ENCODE measurements around the gene CXorf38. TPM values are rescaled to one million over a fixed set of nuclear protein-coding genes. Genes with fewer than 3 reads are reported as not detected.
"Not testable (repeated sequence)": the region's sequence is repeated elsewhere in the genome, so short reads cannot be mapped to it uniquely, and the experiment has no call there.

Gene CXorf38
- total RNA-seq, 2 donors from 2014 or later = 8.2 to 9.1 TPM

- H3K27me3 ChIP-seq = no peaks in the 10 kb centered on the region
- H3K4me3 ChIP-seq = no peak overlapping the region
- no peaks in the 10 kb centered on the region for H3K36me3 ChIP-seq
- H3K27ac ChIP-seq = no peak overlapping the region
- H3K4me1 ChIP-seq = no peaks in the 10 kb centered on the region
- TF ChIP-seq CTCF (IDR thresholded peaks at IDR 0.05) = no peak
- no peaks in the 10 kb centered on the region for H3K9me3 ChIP-seq
- DNase-seq (ENCODE audit: low spot score) = no peak
Observed at GRCh38 chrX:40615976-40616375, 31.4 kb downstream of the CXorf38 start.

- H3K27me3 ChIP-seq = no peaks in the 10 kb centered on the region
- no peaks in the 10 kb centered on the region for H3K4me1 ChIP-seq
- DNase-seq (ENCODE audit: low spot score) = no peak
- H3K36me3 ChIP-seq = no peaks in the 10 kb centered on the region
- TF ChIP-seq CTCF (IDR thresholded peaks at IDR 0.05) = no peak
- no peak overlapping the region for H3K4me3 ChIP-seq
- no peak overlapping the region for H3K27ac ChIP-seq
- H3K9me3 ChIP-seq = no peaks in the 10 kb centered on the region
Observed at GRCh38 chrX:40612511-40612910, 34.9 kb downstream of the CXorf38 start.

- no peak for DNase-seq (ENCODE audit: low spot score)
- no peak for TF ChIP-seq CTCF (IDR thresholded peaks at IDR 0.05)
- H3K27me3 ChIP-seq = no peaks in the 10 kb centered on the region
- no peaks in the 10 kb centered on the region for H3K4me1 ChIP-seq
- no peaks in the 10 kb centered on the region for H3K36me3 ChIP-seq
- H3K4me3 ChIP-seq = no peak overlapping the region
- H3K27ac ChIP-seq = no peak overlapping the region
- H3K9me3 ChIP-seq = no peaks in the 10 kb centered on the region
Observed at GRCh38 chrX:40607381-40607780, 40.0 kb downstream of the CXorf38 start.

GRCh38 chrX:40603446-40603845, 43.9 kb downstream of the CXorf38 start:
- H3K9me3 ChIP-seq = no peaks in the 10 kb centered on the region
- no peaks in the 10 kb centered on the region for H3K27me3 ChIP-seq
- peaks cover 6% of the 10 kb centered on the region for H3K36me3 ChIP-seq
- H3K4me1 ChIP-seq = no peaks in the 10 kb centered on the region
- H3K4me3 ChIP-seq = no peak overlapping the region
- TF ChIP-seq CTCF (IDR thresholded peaks at IDR 0.05) = no peak
- no peak overlapping the region for H3K27ac ChIP-seq
- DNase-seq (ENCODE audit: low spot score) = no peak

- peaks cover 27% of the 10 kb centered on the region for H3K36me3 ChIP-seq
- not testable (repeated sequence) for H3K27ac ChIP-seq; H3K4me3 ChIP-seq; DNase-seq (ENCODE audit: low spot score); H3K4me1 ChIP-seq; H3K9me3 ChIP-seq; H3K27me3 ChIP-seq
Observed at GRCh38 chrX:40589616-40590321, 57.6 kb downstream of the CXorf38 start.

- DNase-seq (ENCODE audit: low spot score); H3K4me3 ChIP-seq; H3K9me3 ChIP-seq; H3K27ac ChIP-seq; H3K4me1 ChIP-seq; H3K27me3 ChIP-seq: not testable (repeated sequence)
- H3K36me3 ChIP-seq = peaks cover 15% of the 10 kb centered on the region
Observed at GRCh38 chrX:40587623-40588022, 59.7 kb downstream of the CXorf38 start.

- no peaks in the 10 kb centered on the region for H3K27me3 ChIP-seq
Observed at GRCh38 chrX:40582811-40583210, 64.5 kb downstream of the CXorf38 start.

GRCh38 chrX:40582178-40582577, 65.2 kb downstream of the CXorf38 start:
- not testable (repeated sequence) for H3K9me3 ChIP-seq; H3K4me3 ChIP-seq; DNase-seq (ENCODE audit: low spot score); H3K27me3 ChIP-seq; H3K27ac ChIP-seq; H3K36me3 ChIP-seq
- peaks cover 0 to 10% of the 10 kb centered on the region in 2 donors for H3K4me1 ChIP-seq

More at GRCh38 chrX:40582811-40583210, 64.5 kb downstream of the CXorf38 start:
- no peaks in the 10 kb centered on the region for H3K9me3 ChIP-seq
- no peaks in the 10 kb centered on the region for H3K36me3 ChIP-seq
- peaks cover 0 to 10% of the 10 kb centered on the region in 2 donors for H3K4me1 ChIP-seq
- H3K27ac ChIP-seq = no peak overlapping the region
- H3K4me3 ChIP-seq = no peak overlapping the region
- TF ChIP-seq CTCF (IDR thresholded peaks at IDR 0.05) = no peak
- DNase-seq (ENCODE audit: low spot score) = no peak

Measured in right atrium auricular region (tissue), 2 donors.